HUES64 (cell line): ENCODE data around the gene MT1A.
"Not testable (repeated sequence)": the region's sequence is repeated elsewhere in the genome, so short reads cannot be mapped to it uniquely, and the experiment has no call there.

Experiments used
- H3K27ac ChIP-seq: 2 replicates; pipeline ENCODE4 v1.7.0; 2013; ENCODE audit warnings: low read depth, low read length, inconsistent platforms
- H3K27me3 ChIP-seq: 2 replicates; pipeline ENCODE4 v1.6.1; 2013; ENCODE audit warnings: mild to moderate bottlenecking, low read length; ENCODE audit not compliant: insufficient read depth
- H3K36me3 ChIP-seq: 2 replicates; pipeline ENCODE4 v1.6.1; 2013; ENCODE audit warnings: mild to moderate bottlenecking, low read length; ENCODE audit not compliant: insufficient read depth
- H3K4me1 ChIP-seq: 2 replicates; pipeline ENCODE4 v1.6.1; 2013; ENCODE audit warnings: mild to moderate bottlenecking, low read length, moderate library complexity; ENCODE audit not compliant: insufficient read depth
- H3K4me3 ChIP-seq: 2 replicates; pipeline ENCODE4 v1.5.1; 2013; ENCODE audit warnings: mild to moderate bottlenecking, low read length, moderate library complexity
- H3K9ac ChIP-seq: 2 replicates; pipeline ENCODE4 v1.6.1; 2013; ENCODE audit warnings: mild to moderate bottlenecking, low read depth, low read length
- H3K9me3 ChIP-seq: 2 replicates; pipeline ENCODE4 v1.6.1; 2013; ENCODE audit warnings: low read depth, low read length; ENCODE audit not compliant: insufficient read depth
- WGBS: fragments of 150-250, 120-280 bp; methylation state at CpG from one replicate; pipeline ENCODE4 v1.1.7; 2013; ENCODE audit warnings: missing lambda C conversion rate; 5-methylcytosine and 5-hydroxymethylcytosine counted together

Gene MT1A

DNA sequence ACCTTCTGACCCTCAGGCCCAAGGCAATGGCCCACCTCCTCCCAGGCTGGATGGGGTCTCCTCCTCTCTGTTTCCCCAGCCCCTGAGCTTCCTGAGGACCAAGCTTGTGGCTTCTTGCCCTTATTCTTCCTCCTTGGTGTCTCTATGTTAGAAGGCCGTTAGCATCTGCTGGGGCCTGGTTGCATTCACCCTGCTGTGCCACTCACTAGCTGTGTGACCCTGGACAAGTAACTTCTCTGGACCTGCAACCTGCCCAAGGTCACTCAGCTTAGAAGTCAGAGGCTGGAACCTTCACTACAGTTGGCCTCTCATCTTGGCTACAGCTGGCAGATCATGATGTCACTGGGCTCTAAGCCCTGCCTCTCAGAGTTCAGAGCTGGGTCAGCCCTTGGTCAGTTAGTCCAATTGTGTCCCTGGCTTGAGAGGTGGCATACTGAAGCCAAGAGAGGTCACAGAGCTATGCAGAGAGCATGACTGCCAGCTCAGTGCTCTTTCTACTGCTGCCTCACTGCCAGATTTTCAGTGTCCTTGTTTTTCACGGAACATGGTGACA lies 27.1 kb upstream of the MT1A start:
- Histone ChIP-seq H3K9me3 (no peaks in the 10 kb centered on the region), H3K4me1 (peaks cover 18% of the 10 kb centered on the region), H3K4me3 (no peak overlapping the region), H3K36me3 (no peaks in the 10 kb centered on the region), H3K27ac (no peak overlapping the region), H3K9ac (no peak overlapping the region), H3K27me3 (peaks cover 99% of the 10 kb centered on the region)
- 89% methylated on average over 2 of the region's 2 CpGs for WGBS

DNA sequence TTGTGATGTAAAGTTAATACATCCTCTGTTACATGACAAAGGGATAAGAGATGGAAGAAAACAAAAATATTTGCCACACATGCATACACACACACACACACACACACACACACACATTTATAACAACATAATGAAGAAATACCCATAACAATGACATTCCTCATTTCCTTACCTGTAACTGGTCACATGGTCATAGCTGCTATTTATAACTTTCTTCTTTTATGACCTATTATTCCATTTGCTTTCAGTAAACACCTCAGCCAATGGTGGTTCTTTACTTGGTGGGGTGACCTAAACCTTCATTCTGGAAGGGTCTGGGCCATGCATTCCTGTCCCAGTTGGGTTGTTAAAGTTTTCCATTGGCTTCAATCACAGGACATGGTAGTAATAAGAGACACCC lies 24.8 kb upstream of the MT1A start:
- Histone ChIP-seq H3K4me3 (no peak overlapping the region), H3K4me1 (peaks cover 27% of the 10 kb centered on the region), H3K27me3 (peaks cover 99% of the 10 kb centered on the region), H3K27ac (no peak overlapping the region), H3K36me3 (no peaks in the 10 kb centered on the region), H3K9me3 (no peaks in the 10 kb centered on the region), H3K9ac (no peak overlapping the region)

DNA sequence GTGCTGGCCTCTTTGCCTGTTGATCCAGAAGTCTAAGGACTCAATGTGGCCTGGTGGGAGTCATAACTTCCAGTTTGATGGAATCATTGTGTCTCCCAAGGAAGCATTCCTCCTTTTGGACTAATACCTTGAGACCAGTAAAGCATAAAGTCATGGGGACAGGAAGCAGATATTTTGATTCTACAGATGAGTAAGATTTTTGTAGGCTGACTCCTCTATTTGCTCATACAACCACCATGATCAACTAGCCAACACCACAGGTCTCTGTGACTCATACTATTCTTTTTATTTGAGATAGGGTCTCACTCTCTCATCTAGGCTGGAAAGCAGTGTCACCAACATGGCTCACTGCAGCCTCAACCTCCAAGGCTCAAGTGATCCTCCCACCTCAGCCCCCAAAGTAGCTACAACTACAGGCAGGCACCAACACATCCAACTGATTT lies 23.9 kb upstream of the MT1A start:
- peaks cover 24% of the 10 kb centered on the region for H3K4me1 ChIP-seq
- H3K9me3 ChIP-seq: no peaks in the 10 kb centered on the region
- H3K4me3 ChIP-seq: no peak overlapping the region
- H3K27ac ChIP-seq: no peak overlapping the region
- peaks cover 99% of the 10 kb centered on the region for H3K27me3 ChIP-seq
- H3K9ac ChIP-seq: no peak overlapping the region
- H3K36me3 ChIP-seq: no peaks in the 10 kb centered on the region

DNA sequence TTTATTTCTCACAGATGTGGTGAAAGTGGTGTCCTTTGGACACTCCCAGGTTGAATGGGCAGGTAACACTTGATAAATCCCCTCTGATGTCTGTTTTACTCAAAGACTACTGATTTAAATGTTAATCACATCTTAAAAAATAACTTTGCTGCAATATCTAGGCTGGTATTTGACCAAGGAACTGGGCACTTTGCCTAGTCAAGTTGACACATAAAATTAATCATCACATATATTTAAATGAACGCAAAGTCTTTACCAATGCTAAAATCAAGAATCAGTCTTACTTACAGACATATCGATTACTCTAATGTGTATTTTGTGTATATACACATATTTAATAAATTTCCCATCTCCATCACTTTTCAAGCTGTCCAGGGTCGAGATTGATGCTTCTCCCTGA lies 23.1 kb upstream of the MT1A start:
- Histone ChIP-seq H3K9me3 (no peaks in the 10 kb centered on the region), H3K36me3 (no peaks in the 10 kb centered on the region), H3K27me3 (peaks cover 99% of the 10 kb centered on the region), H3K4me1 (peaks cover 16% of the 10 kb centered on the region), H3K27ac (no peak overlapping the region), H3K4me3 (no peak overlapping the region), H3K9ac (no peak overlapping the region)
- 92% methylated on average over 2 of the region's 3 CpGs for WGBS

DNA sequence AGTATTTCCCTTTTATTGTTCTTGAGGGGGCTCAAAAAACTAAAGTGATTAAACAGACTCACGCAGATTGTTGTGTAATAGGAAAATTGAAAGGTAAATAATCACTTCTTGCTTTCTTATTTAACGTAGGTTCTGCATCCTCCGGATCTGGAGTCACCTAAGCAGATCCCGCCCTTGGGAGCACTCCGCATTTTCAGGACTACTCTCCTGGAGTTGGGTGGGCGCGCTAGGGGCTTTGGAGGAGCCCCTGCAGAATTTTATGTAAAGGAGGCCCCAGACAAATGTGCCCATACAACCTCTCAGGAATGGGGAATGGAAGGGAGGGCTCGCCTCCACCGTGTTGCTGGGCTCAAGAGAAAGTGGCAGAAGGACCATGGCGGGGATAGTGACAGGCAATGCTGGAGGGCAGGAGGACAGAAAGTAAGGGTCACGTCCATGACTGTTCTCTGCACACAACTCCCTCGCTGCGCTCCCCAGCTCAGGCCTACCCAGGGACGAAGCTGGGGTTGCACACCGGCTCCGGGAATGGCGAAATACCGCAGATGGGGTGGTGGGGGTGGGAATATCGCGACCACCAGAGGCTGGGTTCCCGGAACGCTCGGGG lies 21.8 kb upstream of the MT1A start:
- WGBS: 23% methylated on average over 23 of the region's 23 CpGs
- no peak overlapping the region for H3K27ac ChIP-seq
- H3K9me3 ChIP-seq: no peaks in the 10 kb centered on the region
- H3K9ac ChIP-seq: no peak overlapping the region
- no peaks in the 10 kb centered on the region for H3K36me3 ChIP-seq
- H3K4me3 ChIP-seq: peak overlapping the region; percentile 51
- peaks cover 21% of the 10 kb centered on the region for H3K4me1 ChIP-seq
- peaks cover 98% of the 10 kb centered on the region for H3K27me3 ChIP-seq

DNA sequence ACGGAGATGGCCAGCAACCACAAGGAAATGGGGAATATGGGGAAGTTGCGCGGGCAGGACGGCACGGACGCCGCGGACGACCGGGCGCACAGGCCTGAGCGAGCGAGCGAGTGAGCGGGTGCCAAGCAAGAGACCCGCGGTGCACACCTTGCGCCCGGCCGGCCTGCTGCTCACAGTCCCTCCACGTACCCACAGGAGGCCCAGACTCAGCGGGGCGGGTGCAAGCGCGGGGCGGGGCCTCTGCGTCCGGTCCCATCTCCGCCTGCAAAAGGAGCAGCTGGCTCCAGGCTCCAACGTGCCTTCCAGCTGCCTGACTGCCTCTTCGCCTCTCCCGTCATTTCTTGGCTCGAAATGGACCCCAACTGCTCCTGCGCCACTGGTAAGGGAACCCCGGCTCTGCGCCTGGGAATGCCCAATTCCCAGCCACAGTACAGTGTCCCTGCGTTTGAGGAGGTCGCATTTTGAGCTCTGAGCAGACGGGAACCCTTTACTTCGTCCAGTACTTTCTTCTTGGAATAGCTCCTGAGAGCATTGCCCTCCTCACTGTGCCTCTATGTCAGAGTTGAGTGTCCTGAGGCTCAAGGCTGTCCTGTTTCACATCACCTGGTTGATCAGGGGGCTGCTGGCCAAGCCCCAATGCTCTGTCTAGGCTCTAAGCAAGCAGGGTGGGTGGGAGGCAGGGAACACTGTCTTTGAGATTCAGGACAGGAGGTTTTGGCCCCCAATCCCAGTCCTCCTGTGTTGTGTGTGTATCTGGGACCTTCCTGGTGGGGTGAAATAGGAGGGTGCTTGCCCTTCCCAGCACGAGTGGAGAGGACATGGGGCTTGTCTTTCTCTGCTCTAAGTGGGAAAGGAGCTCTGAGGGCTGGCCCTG lies 21.0 kb upstream of the MT1A start:
- Histone ChIP-seq H3K4me3 (peak overlapping the region; percentile 51), H3K27ac (no peak overlapping the region)

DNA sequence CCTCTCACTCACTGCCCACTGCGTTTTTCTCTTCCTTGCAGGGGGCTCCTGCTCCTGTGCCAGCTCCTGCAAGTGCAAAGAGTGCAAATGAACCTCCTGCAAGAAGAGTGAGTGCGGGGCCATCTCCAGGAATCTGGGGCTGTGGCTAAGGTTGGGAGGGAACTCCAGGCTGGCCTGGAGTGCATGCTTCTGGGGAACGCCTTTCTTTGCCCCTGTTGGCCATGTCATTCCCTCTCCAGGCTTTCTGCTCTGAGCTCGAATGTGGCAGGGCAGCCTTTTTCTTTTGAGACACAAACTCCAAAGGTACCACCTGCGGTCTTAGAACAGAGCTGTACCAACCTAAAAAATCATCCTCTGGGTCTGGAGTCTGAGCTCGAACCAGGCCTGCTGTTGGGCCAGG lies 20.3 kb upstream of the MT1A start:
- no peak overlapping the region for H3K9ac ChIP-seq
- no peak overlapping the region for H3K27ac ChIP-seq
- peaks cover 27% of the 10 kb centered on the region for H3K4me1 ChIP-seq
- H3K27me3 ChIP-seq: peaks cover 99% of the 10 kb centered on the region
- no peaks in the 10 kb centered on the region for H3K9me3 ChIP-seq
- WGBS: 36% methylated on average over 6 of the region's 6 CpGs
- no peaks in the 10 kb centered on the region for H3K36me3 ChIP-seq
- H3K4me3 ChIP-seq: no peak overlapping the region

More for the DNA sequence above, 21.0 kb upstream of the MT1A start:
- Histone ChIP-seq H3K9me3 (no peaks in the 10 kb centered on the region), H3K36me3 (no peaks in the 10 kb centered on the region), H3K27me3 (peaks cover 99% of the 10 kb centered on the region), H3K4me1 (peaks cover 27% of the 10 kb centered on the region), H3K9ac (no peak overlapping the region)
- 4% methylated on average over 40 of the region's 41 CpGs for WGBS

DNA sequence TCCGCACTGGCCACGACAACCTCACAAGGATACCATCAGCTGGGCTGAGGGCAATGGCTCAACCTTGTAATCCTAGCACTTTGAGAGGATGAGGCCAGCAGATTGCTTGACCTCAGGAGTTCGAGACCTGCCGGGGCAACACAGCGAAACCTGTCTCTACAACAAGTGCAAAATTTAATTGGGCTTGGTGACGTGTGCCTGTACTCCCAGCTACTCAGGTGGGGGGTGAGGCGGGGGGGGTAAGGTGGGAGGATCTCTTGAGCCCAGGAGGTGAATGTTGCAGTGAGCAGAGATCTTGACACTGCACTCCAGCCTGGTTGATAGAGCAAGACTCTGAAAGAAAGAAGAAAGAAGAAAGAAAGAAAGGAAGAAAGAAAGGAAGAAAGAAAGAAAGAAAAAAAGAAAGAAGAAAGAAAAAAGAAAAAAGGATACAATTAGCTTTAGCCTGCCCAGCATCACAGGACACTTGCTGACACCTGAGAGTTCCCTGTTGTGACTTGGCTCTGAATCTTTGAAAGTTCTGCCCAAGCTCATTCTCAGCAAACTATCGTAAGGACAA lies 18.0 kb upstream of the MT1A start:
- peaks cover 98% of the 10 kb centered on the region for H3K27me3 ChIP-seq
- H3K36me3 ChIP-seq: no peaks in the 10 kb centered on the region

DNA sequence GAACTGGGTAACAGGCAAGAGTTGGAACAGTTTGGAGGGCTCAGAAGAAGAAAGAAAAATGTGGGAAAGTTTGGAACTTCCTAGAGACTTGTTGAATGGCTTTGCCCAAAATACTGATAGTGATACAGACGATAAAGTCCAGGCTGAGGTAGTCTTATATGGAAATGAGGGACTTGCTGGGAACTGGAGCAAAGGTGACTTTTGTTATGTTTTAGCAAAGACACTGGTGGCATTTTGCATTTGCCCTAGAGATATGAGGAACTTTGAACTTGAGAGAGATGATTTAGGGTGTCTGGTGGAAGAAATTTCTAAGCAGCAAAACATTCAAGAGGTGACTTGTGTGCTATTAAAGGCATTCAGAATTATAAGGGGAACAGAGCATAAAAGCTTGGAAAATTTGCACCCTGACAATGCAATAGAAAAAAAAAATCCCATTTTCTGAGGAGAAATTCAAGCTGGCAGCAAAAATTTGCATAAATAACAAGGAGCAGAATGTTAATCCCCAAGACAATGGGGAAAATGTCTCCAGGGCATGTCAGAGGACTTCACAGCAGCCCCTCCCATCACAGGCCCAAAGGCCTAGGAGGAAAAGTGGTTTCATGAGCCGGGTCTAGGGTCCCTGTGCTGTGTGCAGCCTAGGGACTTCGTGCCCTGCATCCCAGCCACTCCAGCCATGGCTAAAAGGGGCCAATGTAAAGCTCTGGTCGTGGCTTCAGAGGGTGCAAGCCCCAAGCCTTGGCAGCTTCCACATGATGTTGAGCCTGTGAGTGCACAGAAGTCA lies 16.6 kb upstream of the MT1A start:
- not testable (repeated sequence) for H3K9ac ChIP-seq, H3K36me3 ChIP-seq, H3K27ac ChIP-seq, H3K4me3 ChIP-seq, H3K9me3 ChIP-seq
- 28% methylated on average over 4 of the region's 4 CpGs for WGBS
- peaks cover 98% of the 10 kb centered on the region for H3K27me3 ChIP-seq
- H3K4me1 ChIP-seq: peaks cover 37% of the 10 kb centered on the region

More for the DNA sequence above, 18.0 kb upstream of the MT1A start:
- H3K9me3 ChIP-seq: no peaks in the 10 kb centered on the region
- WGBS: 76% methylated on average over 8 of the region's 8 CpGs
- H3K27ac ChIP-seq: no peak overlapping the region
- H3K9ac ChIP-seq: no peak overlapping the region
- no peak overlapping the region for H3K4me3 ChIP-seq
- peaks cover 27% of the 10 kb centered on the region for H3K4me1 ChIP-seq

DNA sequence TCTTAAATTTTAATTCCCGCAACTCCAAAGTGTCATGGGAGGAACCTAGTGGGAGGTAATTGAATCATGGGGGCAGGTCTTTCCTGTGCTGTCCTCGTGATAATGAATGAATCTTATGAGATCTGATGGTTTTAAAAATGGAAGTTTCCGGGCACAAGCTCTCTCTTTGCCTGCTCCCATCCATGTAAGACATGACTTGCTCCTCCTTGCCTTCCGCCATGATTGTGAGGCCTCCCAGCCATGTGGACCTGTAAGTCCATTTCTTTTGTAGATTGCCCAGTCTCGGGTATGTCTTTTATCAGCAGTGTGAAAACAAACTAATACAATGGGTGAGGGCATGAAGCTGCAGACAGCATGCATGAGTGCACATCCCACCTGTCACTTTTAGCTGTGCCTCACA lies 15.3 kb upstream of the MT1A start:
- peaks cover 97% of the 10 kb centered on the region for H3K27me3 ChIP-seq
- not testable (repeated sequence) for H3K36me3 ChIP-seq, H3K27ac ChIP-seq, H3K9ac ChIP-seq, H3K4me3 ChIP-seq, H3K9me3 ChIP-seq
- WGBS: 88% methylated on average over 5 of the region's 5 CpGs
- peaks cover 33% of the 10 kb centered on the region for H3K4me1 ChIP-seq

DNA sequence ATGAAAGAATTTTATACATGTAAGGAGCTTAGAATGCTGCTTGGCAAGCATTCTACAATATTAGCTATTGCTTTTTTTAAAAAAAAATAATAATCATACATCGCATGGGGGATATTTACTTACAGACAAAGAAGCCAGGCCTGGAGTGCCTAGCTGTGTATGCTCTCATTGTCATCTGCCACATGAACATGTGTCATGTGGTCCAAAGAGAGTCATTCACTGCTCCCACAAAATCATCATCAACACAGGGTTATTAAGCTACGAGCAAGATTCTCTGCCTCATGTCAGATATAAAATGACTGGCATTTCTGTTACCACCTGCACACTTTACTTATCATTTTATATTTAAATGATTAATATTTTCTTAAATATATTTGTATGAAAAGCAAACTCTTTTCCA lies 14.8 kb upstream of the MT1A start:
- peaks cover 97% of the 10 kb centered on the region for H3K27me3 ChIP-seq
- WGBS: 93% methylated on average over 2 of the region's 2 CpGs
- H3K9me3 ChIP-seq: no peaks in the 10 kb centered on the region

More for the DNA sequence above, 14.8 kb upstream of the MT1A start:
- no peak overlapping the region for H3K9ac ChIP-seq
- no peaks in the 10 kb centered on the region for H3K36me3 ChIP-seq
- peaks cover 29% of the 10 kb centered on the region for H3K4me1 ChIP-seq
- no peak overlapping the region for H3K27ac ChIP-seq
- no peak overlapping the region for H3K4me3 ChIP-seq
